OCI-LY7 (cell line): ENCODE results near the gene MNT.

Source experiments
- EZH2phosphoT487 ChIP-seq: fragments of 200-600 bp; sonication (generic); IDR thresholded peaks from 2 replicates; pipeline ENCODE4 v1.6.1; 2018; ENCODE audit warnings: low read depth, borderline replicate concordance, mild to moderate bottlenecking, mixed run types, antibody characterized with exemption, low read length, moderate library complexity, mixed read lengths
- TF ChIP-seq, protein P1 (sequence below): fragments of 200-600 bp; sonication (generic); conservative IDR thresholded peaks from 2 replicates; pipeline ENCODE4 v1.5.1; 2014; ENCODE audit warnings: mild to moderate bottlenecking, antibody characterized with exemption, low read length, moderate library complexity, mixed read lengths

- TF ChIP-seq, protein P1, sequence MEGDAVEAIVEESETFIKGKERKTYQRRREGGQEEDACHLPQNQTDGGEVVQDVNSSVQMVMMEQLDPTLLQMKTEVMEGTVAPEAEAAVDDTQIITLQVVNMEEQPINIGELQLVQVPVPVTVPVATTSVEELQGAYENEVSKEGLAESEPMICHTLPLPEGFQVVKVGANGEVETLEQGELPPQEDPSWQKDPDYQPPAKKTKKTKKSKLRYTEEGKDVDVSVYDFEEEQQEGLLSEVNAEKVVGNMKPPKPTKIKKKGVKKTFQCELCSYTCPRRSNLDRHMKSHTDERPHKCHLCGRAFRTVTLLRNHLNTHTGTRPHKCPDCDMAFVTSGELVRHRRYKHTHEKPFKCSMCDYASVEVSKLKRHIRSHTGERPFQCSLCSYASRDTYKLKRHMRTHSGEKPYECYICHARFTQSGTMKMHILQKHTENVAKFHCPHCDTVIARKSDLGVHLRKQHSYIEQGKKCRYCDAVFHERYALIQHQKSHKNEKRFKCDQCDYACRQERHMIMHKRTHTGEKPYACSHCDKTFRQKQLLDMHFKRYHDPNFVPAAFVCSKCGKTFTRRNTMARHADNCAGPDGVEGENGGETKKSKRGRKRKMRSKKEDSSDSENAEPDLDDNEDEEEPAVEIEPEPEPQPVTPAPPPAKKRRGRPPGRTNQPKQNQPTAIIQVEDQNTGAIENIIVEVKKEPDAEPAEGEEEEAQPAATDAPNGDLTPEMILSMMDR: no peak
- no peak for TF ChIP-seq EZH2phosphoT487
Observed at GRCh38 chr17:2395258-2396181, 5.3 kb downstream of the MNT start.
